ENCODE data around the gene TOB1. TPM values are rescaled to one million over a fixed set of nuclear protein-coding genes. Genes with fewer than 3 reads are reported as not detected.

Gene TOB1
- total RNA-seq, 1 experiment from 2014 or later = 67.9 TPM

DNA sequence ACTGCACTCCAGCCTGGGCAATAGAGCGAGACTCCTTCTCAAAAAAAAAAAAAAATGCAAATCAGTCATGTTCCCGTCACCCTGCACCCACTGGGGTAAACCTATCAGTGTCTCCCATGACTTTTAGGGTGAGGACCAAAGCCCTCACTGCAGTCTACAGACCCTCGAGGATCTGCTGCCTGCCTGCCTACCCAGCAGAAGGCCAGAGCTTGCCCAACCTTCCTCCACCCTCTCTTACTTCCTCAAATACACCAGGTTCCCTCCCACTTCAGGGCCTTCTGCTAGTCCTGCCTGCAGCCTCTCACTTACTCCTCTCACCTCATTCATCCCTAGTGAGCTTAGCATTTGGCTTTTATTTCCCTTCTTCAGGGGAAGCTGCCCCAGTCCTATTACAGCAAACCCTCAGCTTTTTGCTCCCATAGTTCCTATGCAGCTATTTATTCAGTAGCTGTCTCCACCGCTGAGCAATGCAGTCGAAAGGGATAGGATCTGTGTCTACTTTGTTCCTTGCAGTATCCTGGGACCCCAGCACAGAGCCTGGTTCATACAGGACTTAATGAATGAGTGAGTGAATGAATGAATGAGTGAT is 17.8 kb upstream of the TOB1 start:
- Histone ChIP-seq H3K4me1 (replicated peaks; ENCODE audit: insufficient read depth) (peaks cover 46% of the 10 kb centered on the region), H3F3A (ENCODE audit: insufficient read depth, low read depth) (peaks cover 35% of the 10 kb centered on the region), H3K9me2 (ENCODE audit: insufficient read depth) (no peaks in the 10 kb centered on the region), H3K4me3 (peak overlapping the region; percentile 21; the same call in 1 of the 2 replicates), H2AFZ (0 out of 2 replicates have a peak overlapping the region, but pooled peaks have one; percentile 39), H4K20me1 (ENCODE audit: insufficient read depth) (no peaks in the 10 kb centered on the region), H3K27me3 (ENCODE audit: insufficient read depth, low read depth) (no peaks in the 10 kb centered on the region), H3K4me2 (peak overlapping the region; percentile 68), H3K9me3 (ENCODE audit: insufficient read depth, low read depth) (peaks cover 7% of the 10 kb centered on the region; the same call in 1 of the 2 replicates), H3K27ac (peak overlapping the region; percentile 85), H3K79me2 (ENCODE audit: low read depth) (no peaks in the 10 kb centered on the region), H3K36me3 (ENCODE audit: low read depth) (no peaks in the 10 kb centered on the region)
- TF ChIP-seq, protein P1, sequence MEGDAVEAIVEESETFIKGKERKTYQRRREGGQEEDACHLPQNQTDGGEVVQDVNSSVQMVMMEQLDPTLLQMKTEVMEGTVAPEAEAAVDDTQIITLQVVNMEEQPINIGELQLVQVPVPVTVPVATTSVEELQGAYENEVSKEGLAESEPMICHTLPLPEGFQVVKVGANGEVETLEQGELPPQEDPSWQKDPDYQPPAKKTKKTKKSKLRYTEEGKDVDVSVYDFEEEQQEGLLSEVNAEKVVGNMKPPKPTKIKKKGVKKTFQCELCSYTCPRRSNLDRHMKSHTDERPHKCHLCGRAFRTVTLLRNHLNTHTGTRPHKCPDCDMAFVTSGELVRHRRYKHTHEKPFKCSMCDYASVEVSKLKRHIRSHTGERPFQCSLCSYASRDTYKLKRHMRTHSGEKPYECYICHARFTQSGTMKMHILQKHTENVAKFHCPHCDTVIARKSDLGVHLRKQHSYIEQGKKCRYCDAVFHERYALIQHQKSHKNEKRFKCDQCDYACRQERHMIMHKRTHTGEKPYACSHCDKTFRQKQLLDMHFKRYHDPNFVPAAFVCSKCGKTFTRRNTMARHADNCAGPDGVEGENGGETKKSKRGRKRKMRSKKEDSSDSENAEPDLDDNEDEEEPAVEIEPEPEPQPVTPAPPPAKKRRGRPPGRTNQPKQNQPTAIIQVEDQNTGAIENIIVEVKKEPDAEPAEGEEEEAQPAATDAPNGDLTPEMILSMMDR (conservative IDR thresholded peaks at IDR 0.05) = no peak
- no peak for TF ChIP-seq EZH2 (IDR thresholded peaks at IDR 0.05; ENCODE audit: low read depth)
- ChIA-PET POLR2A (ENCODE audit: unreplicated experiment) (interaction anchor here (0.6 to 1.5 kb wide), 4 partner anchors 17 to 101 kb away, joined by 3 to 28 read pairs (median 8); partner anchors contain the start of gene TOB1), CTCF (interaction anchor here (0.5 to 1.2 kb wide), 3 partner anchors 17 to 28 kb away, joined by 3 to 17 read pairs (median 5); partner anchors contain the start of gene TOB1)
- TSS peak; percentile 93 for BruUV-seq (replicated peaks)
- intact Hi-C loops (cut with micrococcal nuclease; ENCODE audit: unreplicated experiment) = loop anchor here (1.0 kb wide), 2 partner anchors 17 to 31 kb away; no protein-coding TSS in a partner anchor
- DNase-seq = no peak

DNA sequence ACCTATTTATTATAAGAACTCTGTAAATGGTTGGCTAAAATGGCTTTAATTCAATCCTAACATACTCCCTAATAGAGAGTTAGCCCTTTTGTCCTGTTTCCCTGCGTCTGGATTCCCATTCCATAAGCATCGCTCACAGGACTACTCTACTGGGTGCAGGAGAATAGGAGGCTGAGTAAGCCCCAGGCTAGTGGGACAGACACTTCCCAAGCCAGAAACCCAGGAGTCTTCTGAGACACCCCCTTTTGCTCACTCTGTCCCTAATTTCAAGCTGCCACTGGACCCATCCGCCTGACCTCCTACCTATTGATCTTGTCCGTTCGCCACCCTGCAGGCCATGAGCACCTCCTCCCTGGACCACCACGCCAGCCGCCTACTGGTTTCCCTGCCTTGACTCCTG is 16.7 kb upstream of the TOB1 start:
- no peak overlapping the region for H2AFZ ChIP-seq
- H3K36me3 ChIP-seq (ENCODE audit: low read depth) = no peaks in the 10 kb centered on the region
- no peaks in the 10 kb centered on the region for H3K27me3 ChIP-seq (ENCODE audit: insufficient read depth, low read depth)
- no peak for TF ChIP-seq EZH2 (IDR thresholded peaks at IDR 0.05; ENCODE audit: low read depth)
- TF ChIP-seq, protein P1 (conservative IDR thresholded peaks at IDR 0.05) = no peak
- no peak overlapping the region for H3K4me3 ChIP-seq
- peaks cover 35% of the 10 kb centered on the region for H3F3A ChIP-seq (ENCODE audit: insufficient read depth, low read depth)
- no TSS peak for BruUV-seq (replicated peaks)
- ChIA-PET CTCF (no interaction called here), POLR2A (ENCODE audit: unreplicated experiment) (interaction anchor here (0.7 to 1.0 kb wide), 2 partner anchors 10 to 17 kb away, joined by 3 read pairs; partner anchors contain the start of gene TOB1)
- no peaks in the 10 kb centered on the region for H3K79me2 ChIP-seq (ENCODE audit: low read depth)
- H4K20me1 ChIP-seq (ENCODE audit: insufficient read depth) = no peaks in the 10 kb centered on the region
- intact Hi-C loops (cut with micrococcal nuclease; ENCODE audit: unreplicated experiment) = no loop called here
- H3K9me3 ChIP-seq (ENCODE audit: insufficient read depth, low read depth) = peaks cover 7% of the 10 kb centered on the region; the same call in 1 of the 2 replicates
- peak in 1 of 2 experiments; percentile 78 for DNase-seq
- H3K27ac ChIP-seq = peak overlapping the region; percentile 36
- H3K9me2 ChIP-seq (ENCODE audit: insufficient read depth) = no peaks in the 10 kb centered on the region
- peaks cover 43% of the 10 kb centered on the region for H3K4me1 ChIP-seq (replicated peaks; ENCODE audit: insufficient read depth)
- peak overlapping the region; percentile 50 for H3K4me2 ChIP-seq

DNA sequence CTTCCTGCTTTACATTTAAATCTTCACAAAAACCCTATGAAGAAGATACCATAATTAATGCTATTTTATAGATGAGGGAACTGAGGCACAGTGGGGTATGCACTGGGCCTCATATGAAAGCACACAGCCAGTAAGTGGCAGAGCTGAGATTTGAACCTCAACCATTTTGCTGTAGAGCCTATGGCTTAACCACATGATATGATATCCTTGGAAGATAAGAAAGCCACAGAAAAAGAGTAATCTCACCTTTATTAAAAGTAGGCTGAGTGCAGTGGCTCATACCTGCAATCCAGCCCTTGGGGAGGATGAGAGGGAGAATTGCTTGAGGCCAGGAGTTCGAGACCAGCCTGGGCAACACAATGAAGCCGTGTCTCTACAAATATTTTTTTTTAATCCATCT is 15.0 kb upstream of the TOB1 start:
- no peak overlapping the region for H3K4me3 ChIP-seq
- POLR2A ChIA-PET (ENCODE audit: unreplicated experiment) = interaction anchor here (0.9 kb wide), 1 partner anchor 15 kb away, joined by 5 read pairs; the partner anchor contains the start of gene TOB1
- no peaks in the 10 kb centered on the region for H3K79me2 ChIP-seq (ENCODE audit: low read depth)
- H3K27ac ChIP-seq = no peak overlapping the region
- H3K27me3 ChIP-seq (ENCODE audit: insufficient read depth, low read depth) = no peaks in the 10 kb centered on the region
- CTCF ChIA-PET = no interaction called here
- peaks cover 32% of the 10 kb centered on the region for H3F3A ChIP-seq (ENCODE audit: insufficient read depth, low read depth)
- no peak overlapping the region for H2AFZ ChIP-seq
- no peaks in the 10 kb centered on the region for H3K9me2 ChIP-seq (ENCODE audit: insufficient read depth)
- BruUV-seq (replicated peaks) = no TSS peak
- no peaks in the 10 kb centered on the region for H4K20me1 ChIP-seq (ENCODE audit: insufficient read depth)
- no peak overlapping the region for H3K4me2 ChIP-seq
- peaks cover 7% of the 10 kb centered on the region; the same call in 1 of the 2 replicates for H3K9me3 ChIP-seq (ENCODE audit: insufficient read depth, low read depth)
- H3K36me3 ChIP-seq (ENCODE audit: low read depth) = no peaks in the 10 kb centered on the region
- H3K4me1 ChIP-seq (replicated peaks; ENCODE audit: insufficient read depth) = peaks cover 43% of the 10 kb centered on the region
- DNase-seq = no peak
- no peak for TF ChIP-seq EZH2 (IDR thresholded peaks at IDR 0.05; ENCODE audit: low read depth)
- TF ChIP-seq, protein P1 (conservative IDR thresholded peaks at IDR 0.05) = no peak
- intact Hi-C loops (cut with micrococcal nuclease; ENCODE audit: unreplicated experiment) = no loop called here

All from PC-9 (cell line).